Inflammatory macrophage (primary cell): Measurements from ENCODE around the gene TSHZ3.
A peak's percentile ranks its signal among the peaks of the same experiment; 100 is the strongest.

Experiments used
- DNase-seq, 2 donors: peaks; one replicate each; pipeline ENCODE4 v3.0.0-alpha.2; 2020 to 2022
- total RNA-seq, 18 experiments: gene quantifications; one replicate each; lab custom pipeline; 2026; ENCODE audit warnings: mixed read lengths in 6 of 18, inconsistent platforms in 2 of 18; lab: John Stamatoyannopoulos, UW

Gene TSHZ3
- total RNA-seq, result 1.2 to 18.4 (median 4.0) reads per million in 18 experiments

- peak; percentile 33 to 37 for DNase-seq
These were observed at the start of gene TSHZ3 for GRCh38 chr19:31349160-31349881. Gene TSHZ3 (minus strand): TSS chr19:31349436. CDS start chr19:31349219, 217 bp downstream.

DNA sequence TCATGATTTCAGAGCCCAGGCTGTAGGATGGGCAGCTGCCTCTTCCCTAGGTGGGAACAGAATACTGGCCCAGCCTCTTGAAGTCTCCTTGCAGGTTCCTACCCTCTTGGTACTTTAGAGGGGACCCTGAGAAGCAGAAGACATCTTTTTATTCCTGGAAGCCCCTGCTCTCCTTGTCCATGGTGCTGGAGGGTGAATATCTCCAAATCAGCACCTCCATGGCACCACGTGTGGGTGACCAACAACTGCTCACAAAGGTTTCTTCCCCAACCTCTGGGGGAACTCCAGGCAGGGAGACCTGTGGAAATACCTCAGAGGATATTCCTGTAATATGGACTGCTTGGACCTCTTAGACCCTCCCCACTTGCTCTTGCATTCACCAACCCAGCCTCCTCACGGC lies 48.1 kb upstream of the TSHZ3 start:
- no peak for DNase-seq

- DNase-seq, result no peak
These were observed 43.2 kb upstream of the TSHZ3 start for GRCh38 chr19:31392464-31392863.

DNA sequence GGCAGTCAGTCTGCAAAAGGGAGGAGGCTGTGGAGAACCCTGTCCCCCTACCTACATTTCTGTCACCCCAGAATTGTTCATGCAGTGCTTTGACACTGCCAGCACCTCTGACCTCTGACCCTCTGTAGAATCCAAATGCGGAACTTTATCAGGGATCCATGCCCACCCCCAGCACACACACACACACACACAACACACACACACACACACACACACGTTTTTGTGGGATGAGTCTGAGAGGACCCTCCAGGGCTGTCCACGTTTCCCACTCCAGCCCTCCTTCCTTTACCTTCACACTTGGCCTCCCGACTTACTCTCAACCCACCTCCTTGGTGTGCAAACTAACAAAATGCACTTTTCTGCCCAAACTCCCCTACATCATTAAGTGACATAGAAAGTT lies 42.3 kb upstream of the TSHZ3 start:
- no peak for DNase-seq

DNA sequence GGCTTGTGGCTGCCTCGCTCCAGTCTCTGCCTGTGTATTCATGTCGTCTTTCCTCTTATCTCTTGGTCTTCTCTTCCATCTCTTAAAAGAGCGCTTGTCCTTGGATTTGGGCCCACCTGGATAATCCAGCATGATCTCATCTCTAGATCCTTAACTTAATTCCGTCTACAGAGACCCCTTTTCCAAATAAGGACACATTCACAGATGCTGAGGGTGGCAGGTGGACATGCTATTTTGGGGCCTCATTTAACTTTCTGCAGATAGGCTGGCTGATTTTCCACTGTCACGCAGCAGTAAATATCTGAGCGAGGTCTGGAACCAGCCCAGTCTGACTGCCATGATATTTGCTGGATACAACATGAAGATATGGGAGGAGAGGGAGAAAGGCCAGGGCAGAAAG lies 41.5 kb upstream of the TSHZ3 start:
- DNase-seq, result no peak

GRCh38 chr19:31389874-31390273 lies 40.6 kb upstream of the TSHZ3 start:
- DNase-seq, result no peak

- DNase-seq, result no peak
These were observed 38.6 kb upstream of the TSHZ3 start for GRCh38 chr19:31387717-31388301.

DNA sequence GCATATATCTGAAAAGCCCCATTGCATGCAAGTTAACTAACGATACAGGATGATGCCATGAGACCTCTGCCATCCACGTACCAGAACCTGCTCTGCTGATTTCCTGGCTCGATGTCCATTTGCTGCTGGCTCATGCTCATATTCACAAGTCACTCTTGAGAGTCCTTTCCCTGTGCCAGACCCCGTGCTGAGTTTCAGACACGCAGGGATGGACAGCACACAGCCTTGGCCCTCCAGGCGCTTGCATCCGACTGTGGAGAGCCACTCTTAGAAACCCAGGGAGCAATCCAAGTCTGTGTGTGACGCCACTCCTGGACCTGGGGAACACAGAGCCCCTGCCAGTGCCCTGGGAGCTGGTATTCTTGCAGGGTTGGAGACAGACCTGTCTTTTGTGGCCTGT lies 37.6 kb upstream of the TSHZ3 start:
- no peak for DNase-seq

DNA sequence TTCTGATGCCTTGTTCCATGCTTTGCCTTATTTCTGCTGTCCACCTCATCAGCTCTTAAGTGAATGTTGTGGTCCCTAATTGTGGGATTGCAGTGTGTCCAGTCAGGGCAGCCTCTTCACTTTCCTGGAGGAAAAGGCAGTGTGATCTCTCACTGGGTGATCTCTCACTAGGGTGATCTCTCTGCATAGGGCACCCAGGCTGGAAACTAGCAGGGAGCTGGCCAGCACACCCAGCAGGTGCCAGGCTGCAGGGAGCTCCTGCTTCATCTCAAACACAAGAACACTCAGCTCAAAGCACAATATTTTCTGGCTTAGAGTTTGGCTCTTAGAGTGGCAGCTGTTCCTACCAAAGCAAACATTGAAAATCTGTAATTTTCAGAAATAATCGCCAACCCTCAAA lies 36.5 kb upstream of the TSHZ3 start:
- no peak for DNase-seq

DNA sequence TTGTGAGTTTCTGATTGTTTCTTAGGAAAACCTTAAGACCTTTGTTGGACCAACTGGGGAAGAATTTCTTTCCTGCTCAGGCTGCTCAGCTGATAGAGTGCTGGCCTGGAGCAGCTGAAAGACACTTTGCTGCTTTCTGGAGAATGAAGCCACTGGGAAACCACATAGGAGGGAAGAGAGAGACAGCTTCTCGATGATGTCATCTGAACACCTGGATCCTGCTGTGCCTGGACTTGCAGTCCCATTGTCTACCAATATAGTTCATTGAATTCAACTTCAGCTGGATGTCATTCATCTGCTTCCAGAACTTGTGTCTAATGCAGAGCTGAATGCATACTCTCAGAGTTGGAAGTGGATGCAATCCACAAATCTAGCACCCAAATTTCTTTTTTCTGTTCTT lies 34.3 kb upstream of the TSHZ3 start:
- no peak for DNase-seq

GRCh38 chr19:31380854-31381253 lies 31.6 kb upstream of the TSHZ3 start:
- no peak for DNase-seq

GRCh38 chr19:31378404-31378803 lies 29.2 kb upstream of the TSHZ3 start:
- DNase-seq, result no peak

DNA sequence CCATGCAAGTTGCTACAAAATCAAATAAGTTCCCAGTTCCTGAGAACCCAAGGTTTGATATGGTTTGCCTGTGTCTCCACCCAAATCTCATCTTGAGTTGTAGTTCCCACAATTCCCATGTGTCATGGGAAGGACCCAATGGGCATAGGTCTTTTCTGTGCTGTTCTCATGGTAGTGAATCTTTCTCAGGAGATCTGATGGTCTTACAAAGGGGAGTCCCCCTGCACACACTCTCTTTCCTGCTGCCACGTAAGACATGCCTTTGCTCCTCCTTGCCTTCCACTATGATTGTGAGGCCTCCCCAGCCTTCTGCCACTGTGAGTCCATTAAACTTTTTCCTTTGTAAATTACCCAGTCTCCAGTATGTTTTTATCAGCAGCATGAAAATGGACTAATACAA lies 28.5 kb upstream of the TSHZ3 start:
- no peak for DNase-seq

GRCh38 chr19:31372246-31372781 lies 23.1 kb upstream of the TSHZ3 start:
- no peak for DNase-seq

- DNase-seq, result no peak
These were observed 21.0 kb upstream of the TSHZ3 start for GRCh38 chr19:31370216-31370615.

DNA sequence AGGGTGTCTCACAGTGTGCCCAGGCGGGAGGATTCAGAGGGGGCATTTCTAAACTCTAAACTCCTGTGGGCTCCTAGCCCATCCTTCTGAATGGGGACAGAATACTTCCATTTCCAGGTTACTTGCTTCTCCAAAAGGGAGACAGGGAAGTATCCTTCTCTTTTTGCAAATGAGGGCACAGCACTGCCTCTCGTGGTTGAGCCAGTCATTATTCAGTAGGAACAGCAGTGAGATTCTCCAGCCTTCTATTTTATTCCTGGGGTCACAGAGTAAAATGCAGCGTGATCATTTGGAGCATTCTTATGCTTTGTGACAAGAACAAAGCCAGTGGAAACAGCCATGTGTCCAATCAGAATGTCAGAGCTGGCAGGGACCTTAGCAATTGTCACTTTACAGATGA lies 15.7 kb upstream of the TSHZ3 start:
- no peak for DNase-seq

GRCh38 chr19:31361728-31362127 lies 12.5 kb upstream of the TSHZ3 start:
- DNase-seq, result no peak

GRCh38 chr19:31357315-31357673 lies 8.1 kb upstream of the TSHZ3 start:
- DNase-seq, result no peak

- DNase-seq, result peak; percentile 48 to 60
These were observed 7.5 kb upstream of the TSHZ3 start for GRCh38 chr19:31356587-31357314.

DNA sequence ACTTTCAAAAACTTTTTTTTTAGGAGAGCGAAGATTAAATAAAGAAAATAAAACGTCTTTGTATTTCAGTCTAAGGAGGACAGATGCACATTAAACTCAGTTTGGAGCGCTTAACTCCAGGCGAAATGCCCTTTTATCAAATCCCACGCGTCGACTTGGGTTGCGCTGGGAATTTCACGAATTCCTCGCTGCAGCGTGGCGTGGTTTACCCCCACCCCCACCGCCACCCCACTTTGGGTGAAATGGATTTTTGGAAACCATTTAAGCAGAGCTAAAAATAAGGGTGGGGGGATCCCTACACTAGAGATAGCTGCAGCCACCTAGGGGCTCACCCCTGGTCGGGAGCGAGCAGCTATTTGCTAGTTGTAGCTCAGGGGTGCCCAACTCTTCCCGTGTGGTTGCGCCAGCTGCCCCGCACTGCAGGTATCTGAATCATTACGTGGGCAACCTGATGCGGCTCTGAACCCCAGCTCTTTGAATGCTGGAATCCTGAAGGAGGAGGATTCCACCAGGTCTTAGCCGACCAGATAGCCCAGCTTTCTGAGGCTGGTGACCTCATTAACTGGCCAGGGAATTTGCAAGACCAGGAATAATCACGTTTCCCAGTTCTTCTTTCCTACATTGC lies 6.5 kb upstream of the TSHZ3 start:
- DNase-seq, result no peak

GRCh38 chr19:31354799-31355664 lies 5.8 kb upstream of the TSHZ3 start:
- DNase-seq, result no peak

DNA sequence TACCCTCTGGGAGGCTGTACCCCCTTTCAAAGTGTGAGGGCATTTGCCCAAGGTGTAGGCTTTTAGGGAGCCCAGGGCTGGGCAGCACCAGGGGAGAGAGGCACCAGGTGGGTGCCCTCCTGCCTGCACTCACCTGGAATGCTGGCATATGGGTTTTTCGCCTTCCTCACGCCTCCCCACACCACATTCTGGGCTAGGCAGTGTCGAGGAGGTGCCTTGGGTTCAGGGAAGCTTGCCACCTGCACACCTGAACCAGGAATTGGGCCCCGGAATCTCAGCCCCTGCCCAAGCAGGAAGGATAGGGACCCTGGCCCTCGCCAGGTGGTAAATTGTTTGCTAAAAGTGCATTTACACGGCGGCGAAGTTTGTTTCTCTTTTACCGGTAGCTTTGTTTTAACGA lies 5.1 kb upstream of the TSHZ3 start:
- no peak for DNase-seq
